Activated B cell treated with CpG ODN at 0.5 μM for 24 hours (primary cell): Measurements from ENCODE around the gene ARHGAP9. TPM values are rescaled to one million over a fixed set of nuclear protein-coding genes. Genes with fewer than 3 reads are reported as not detected.
"Not testable (repeated sequence)": the region's sequence is repeated elsewhere in the genome, so short reads cannot be mapped to it uniquely, and the experiment has no call there.

Source experiments
- ATAC-seq: fragments of 200-7000 bp; cut with Tn5 transposase; one replicate; pipeline ENCODE4 v1.10.0; 2021; ENCODE audit warnings: low read depth, mild to moderate bottlenecking, moderate library complexity
- CTCF ChIA-PET: fragments of 350-600 bp; sonication (Branson Sonifier 250); formaldehyde crosslinking; loops from one replicate; lab custom pipeline; 2021; ENCODE audit warnings: antibody characterized with exemption; lab: Charles Lee
- POLR2A ChIA-PET: fragments of 350-600 bp; sonication (Branson Sonifier 250); formaldehyde crosslinking; loops from one replicate; lab custom pipeline; 2021; ENCODE audit warnings: antibody characterized with exemption; lab: Charles Lee
- DNase-seq: peaks from one replicate; pipeline ENCODE4 v3.0.0; 2022
- H3K27ac Mint-ChIP-seq: one replicate; pipeline ENCODE4 v1.8.0; 2020; ENCODE audit warnings: mixed read lengths
- H3K27me3 Mint-ChIP-seq: one replicate; pipeline ENCODE4 v1.8.0; 2021; ENCODE audit warnings: mixed read lengths
- H3K36me3 Mint-ChIP-seq: one replicate; pipeline ENCODE4 v1.8.0; 2021; ENCODE audit warnings: low read depth, mixed read lengths
- H3K4me1 Mint-ChIP-seq: one replicate; pipeline ENCODE4 v1.8.0; 2021; ENCODE audit warnings: mixed read lengths
- H3K4me3 Mint-ChIP-seq: one replicate; pipeline ENCODE4 v1.8.0; 2020; ENCODE audit warnings: mild to moderate bottlenecking, mixed read lengths
- H3K9me3 Mint-ChIP-seq: one replicate; pipeline ENCODE4 v1.8.0; 2020; ENCODE audit warnings: mixed read lengths
- intact Hi-C: fragments of 100-400 bp; cut with micrococcal nuclease; formaldehyde crosslinking; loops from one replicate; pipeline ENCODE4 v1.15.1; 2024
- total RNA-seq: library from RNA; stranded (reverse); gene quantifications from 2 replicates; pipeline ENCODE4 v1.2.3, GENCODE V29; 2022
- TF ChIP-seq, protein P1 (sequence below): fragments of 200-600 bp; IDR thresholded peaks from one replicate; pipeline ENCODE4 v1.8.0; 2022; ENCODE audit warnings: antibody characterized with exemption, mild to moderate bottlenecking

Gene ARHGAP9
- total RNA-seq, 1 donor from 2014 or later = 98.8 TPM

DNA sequence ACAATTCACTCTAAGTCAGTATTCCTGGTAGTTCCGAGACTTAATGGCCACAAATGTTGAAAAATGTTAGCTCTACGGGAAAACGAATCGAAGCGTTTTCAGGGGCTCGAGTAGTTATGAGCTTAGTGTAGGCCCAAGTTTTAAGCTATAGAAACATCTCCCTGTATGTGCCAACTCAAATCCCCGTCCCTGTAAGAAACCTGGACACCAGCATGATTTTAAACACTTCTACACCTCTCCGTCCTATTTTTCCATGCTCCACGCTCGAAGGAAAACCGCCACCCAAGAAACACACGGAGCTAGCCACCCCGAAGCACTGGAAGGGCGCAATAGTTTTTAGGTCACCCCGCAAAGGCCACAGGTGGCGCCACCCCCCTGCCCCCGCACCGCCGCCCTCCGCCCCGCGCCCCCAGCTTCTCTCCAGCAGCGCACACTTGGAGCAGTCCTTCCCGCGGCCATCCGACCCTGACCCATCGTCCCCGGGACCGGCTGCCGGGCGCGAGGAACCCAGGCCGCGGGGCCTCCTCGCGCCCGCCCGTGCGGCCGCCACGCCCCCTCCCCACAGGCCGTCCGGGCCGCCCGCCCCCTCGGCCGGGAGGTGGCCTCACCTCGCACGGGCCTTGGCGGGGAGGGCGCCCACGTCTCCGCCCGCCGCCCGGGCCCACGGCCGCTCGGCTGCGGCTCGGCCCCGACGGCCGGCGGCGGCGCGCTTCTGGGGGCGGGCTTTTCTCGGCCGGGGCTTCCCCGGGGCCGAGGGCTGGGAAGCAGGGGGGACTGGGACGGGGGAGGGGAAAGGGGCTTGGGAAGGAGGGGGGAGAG, 49.3 kb downstream of the ARHGAP9 start:
- ATAC-seq = peak; percentile 77
- Mint-ChIP-seq H3K27me3 (no peaks in the 10 kb centered on the region), H3K36me3 (peaks cover 15% of the 10 kb centered on the region), H3K27ac (peak overlapping the region; percentile 99), H3K4me1 (peaks cover 39% of the 10 kb centered on the region), H3K9me3 (no peaks in the 10 kb centered on the region), H3K4me3 (peak overlapping the region; percentile 97)
- ChIA-PET POLR2A (interaction anchor here (0.5 to 1.9 kb wide), 19 partner anchors 25 to 1457 kb away, joined by 3 to 15 read pairs (median 3); partner anchors contain the start of genes ARHGAP9, DDIT3, GLI1 and INHBE), CTCF (interaction anchor here (0.7 to 1.8 kb wide), 2 partner anchors 23 to 28 kb away, joined by 3 to 6 read pairs; no protein-coding TSS in a partner anchor)
- TF ChIP-seq, protein P1, sequence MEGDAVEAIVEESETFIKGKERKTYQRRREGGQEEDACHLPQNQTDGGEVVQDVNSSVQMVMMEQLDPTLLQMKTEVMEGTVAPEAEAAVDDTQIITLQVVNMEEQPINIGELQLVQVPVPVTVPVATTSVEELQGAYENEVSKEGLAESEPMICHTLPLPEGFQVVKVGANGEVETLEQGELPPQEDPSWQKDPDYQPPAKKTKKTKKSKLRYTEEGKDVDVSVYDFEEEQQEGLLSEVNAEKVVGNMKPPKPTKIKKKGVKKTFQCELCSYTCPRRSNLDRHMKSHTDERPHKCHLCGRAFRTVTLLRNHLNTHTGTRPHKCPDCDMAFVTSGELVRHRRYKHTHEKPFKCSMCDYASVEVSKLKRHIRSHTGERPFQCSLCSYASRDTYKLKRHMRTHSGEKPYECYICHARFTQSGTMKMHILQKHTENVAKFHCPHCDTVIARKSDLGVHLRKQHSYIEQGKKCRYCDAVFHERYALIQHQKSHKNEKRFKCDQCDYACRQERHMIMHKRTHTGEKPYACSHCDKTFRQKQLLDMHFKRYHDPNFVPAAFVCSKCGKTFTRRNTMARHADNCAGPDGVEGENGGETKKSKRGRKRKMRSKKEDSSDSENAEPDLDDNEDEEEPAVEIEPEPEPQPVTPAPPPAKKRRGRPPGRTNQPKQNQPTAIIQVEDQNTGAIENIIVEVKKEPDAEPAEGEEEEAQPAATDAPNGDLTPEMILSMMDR = no peak
- intact Hi-C loops = loop anchor here (2.0 to 10.0 kb wide), 3 partner anchors 50 to 746 kb away; partner anchors contain the start of gene PTGES3
- peak; percentile 76 for DNase-seq

DNA sequence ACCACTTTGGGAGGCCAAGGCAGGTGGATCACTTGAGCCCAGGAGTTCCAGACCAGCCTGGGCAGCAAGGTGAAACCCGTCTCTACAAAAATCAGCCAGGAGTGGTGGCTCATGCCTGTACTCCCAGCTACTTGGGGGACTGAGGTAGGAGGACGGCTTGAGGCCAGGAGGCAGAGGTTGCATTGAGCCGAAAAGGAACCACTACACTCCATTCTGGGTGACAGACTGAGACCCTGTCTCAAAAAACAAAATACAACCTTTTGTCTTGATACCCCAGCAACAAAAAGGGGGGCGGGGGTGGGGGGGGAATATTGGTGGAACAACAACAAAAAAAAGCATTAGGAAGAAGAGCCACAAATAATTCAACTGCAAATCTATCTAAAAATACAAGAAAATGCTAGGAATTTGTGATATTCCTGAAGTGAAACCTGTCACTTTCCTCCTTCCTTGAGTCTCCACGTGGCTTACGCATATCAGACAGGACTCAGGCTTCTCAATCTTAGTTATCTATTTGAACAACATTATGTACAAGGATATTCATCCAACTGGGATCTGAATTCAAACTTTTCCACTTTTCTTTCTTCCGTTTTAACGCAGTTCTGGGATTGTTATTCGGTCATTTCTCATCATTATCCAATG, 50.1 kb downstream of the ARHGAP9 start:
- Mint-ChIP-seq H3K9me3 (no peaks in the 10 kb centered on the region), H3K27ac (peak overlapping the region; percentile 99), H3K27me3 (no peaks in the 10 kb centered on the region), H3K4me3 (peak overlapping the region; percentile 97), H3K4me1 (peaks cover 39% of the 10 kb centered on the region), H3K36me3 (peaks cover 17% of the 10 kb centered on the region)
- ATAC-seq (no peak), DNase-seq (no peak)
- POLR2A ChIA-PET = interaction anchor here (0.5 to 1.9 kb wide), 20 partner anchors 26 to 1456 kb away, joined by 3 to 15 read pairs (median 4); partner anchors contain the start of genes ARHGAP9, DDIT3, GLI1 and INHBE
- CTCF ChIA-PET = interaction anchor here (0.7 to 1.8 kb wide), 2 partner anchors 24 to 29 kb away, joined by 3 to 6 read pairs; no protein-coding TSS in a partner anchor
- TF ChIP-seq, protein P1 = no peak
- intact Hi-C loops = loop anchor here (2.0 to 10.0 kb wide), 3 partner anchors 51 to 745 kb away; partner anchors contain the start of gene PTGES3

DNA sequence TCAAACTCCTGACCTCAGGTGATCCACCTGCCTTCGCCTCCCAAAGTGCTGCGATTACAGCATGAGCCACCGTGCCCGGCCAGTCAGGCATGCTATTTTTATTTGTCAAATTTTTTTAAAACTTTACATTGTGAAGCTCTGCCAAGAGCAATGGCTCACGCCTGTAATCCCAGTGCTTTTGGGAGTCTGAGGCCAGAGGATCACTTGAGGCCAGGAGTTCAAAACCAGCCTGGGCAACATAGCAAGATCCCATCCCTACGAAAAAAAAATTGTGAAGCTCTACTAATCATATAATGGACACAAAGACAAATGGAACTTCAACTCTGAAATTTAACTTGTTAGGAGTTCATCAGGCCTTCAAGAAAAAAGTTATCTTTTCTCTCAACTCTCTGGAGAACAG, 50.7 kb downstream of the ARHGAP9 start:
- ATAC-seq (no peak), DNase-seq (no peak)
- peak overlapping the region; percentile 77 for H3K27ac Mint-ChIP-seq
- CTCF ChIA-PET = interaction anchor here (1.8 kb wide), 1 partner anchor 24 kb away, joined by 6 read pairs; no protein-coding TSS in a partner anchor
- peaks cover 39% of the 10 kb centered on the region for H3K4me1 Mint-ChIP-seq
- TF ChIP-seq, protein P1 = no peak
- intact Hi-C loops = no loop called here
- no peaks in the 10 kb centered on the region for H3K27me3 Mint-ChIP-seq
- POLR2A ChIA-PET = interaction anchor here (0.6 to 1.8 kb wide), 6 partner anchors 51 to 1455 kb away, joined by 3 to 12 read pairs (median 5); partner anchors contain the start of genes ARHGAP9 and RAB5B
- H3K36me3 Mint-ChIP-seq = peaks cover 20% of the 10 kb centered on the region
- H3K9me3 Mint-ChIP-seq = no peaks in the 10 kb centered on the region
- peak overlapping the region; percentile 97 for H3K4me3 Mint-ChIP-seq

DNA sequence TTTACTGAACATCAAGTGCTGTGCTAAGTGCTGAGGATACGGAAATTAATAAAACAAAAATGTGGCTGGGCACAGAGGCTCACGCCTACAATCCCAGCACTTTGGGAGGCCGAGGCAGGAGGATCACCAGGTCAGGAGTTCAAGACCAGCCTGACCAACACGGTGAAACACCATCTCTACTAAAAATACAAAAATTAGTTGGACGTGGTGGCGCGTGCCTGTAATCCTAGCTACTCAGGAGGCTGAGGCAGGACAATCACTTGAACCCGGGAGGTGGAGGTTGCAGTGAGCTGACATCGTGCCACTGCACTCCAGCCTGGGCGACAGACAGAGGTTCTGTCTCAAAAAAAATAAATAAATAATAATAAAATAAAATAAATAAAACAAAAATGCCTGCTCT, 52.7 kb downstream of the ARHGAP9 start:
- H3K27me3 Mint-ChIP-seq, CTCF ChIA-PET, DNase-seq, H3K9me3 Mint-ChIP-seq, H3K27ac Mint-ChIP-seq, H3K4me3 Mint-ChIP-seq, ATAC-seq, intact Hi-C loops: not testable (repeated sequence)
- H3K4me1 Mint-ChIP-seq = peaks cover 38% of the 10 kb centered on the region
- H3K36me3 Mint-ChIP-seq = peaks cover 29% of the 10 kb centered on the region
- POLR2A ChIA-PET = interaction anchor here (0.7 kb wide), 1 partner anchor 81 kb away, joined by 4 read pairs; no protein-coding TSS in a partner anchor

Other genes starting within 250 kb of the ARHGAP9 start
- 4.6 and 5.5 TPM in 2 replicates for gene STAC3, start 228.7 kb downstream of the ARHGAP9 start, total RNA-seq
- 74.2 and 75.6 TPM in 2 replicates for gene R3HDM2, start 48.8 kb downstream of the ARHGAP9 start, total RNA-seq
- gene INHBC, start 45.1 kb downstream of the ARHGAP9 start, total RNA-seq = 0.10 TPM in 1 of 2 replicates, not detected in the other
- gene INHBE, start 24.6 kb downstream of the ARHGAP9 start, total RNA-seq = 0.07 and 0.29 TPM in 2 replicates
- 0.51 and 1.3 TPM in 2 replicates for gene GLI1, start 20.1 kb downstream of the ARHGAP9 start, total RNA-seq
- 368 and 425 TPM in 2 replicates for gene MARS1, start 8.2 kb upstream of the ARHGAP9 start, total RNA-seq
- 30.5 and 34.3 TPM in 2 replicates for gene DDIT3, start 40.6 kb upstream of the ARHGAP9 start, total RNA-seq
- 96.0 and 105 TPM in 2 replicates for gene MBD6, start 43.0 kb upstream of the ARHGAP9 start, total RNA-seq
- 83.3 and 91.8 TPM in 2 replicates for gene DCTN2, start 67.3 kb upstream of the ARHGAP9 start, total RNA-seq
- gene KIF5A, start 70.2 kb upstream of the ARHGAP9 start, total RNA-seq = 0.13 and 0.15 TPM in 2 replicates
- gene PIP4K2C, start 111.3 kb upstream of the ARHGAP9 start, total RNA-seq = 16.5 and 17.9 TPM in 2 replicates
- 3.7 and 3.9 TPM in 2 replicates for gene DTX3, start 125.0 kb upstream of the ARHGAP9 start, total RNA-seq
- not detected in 2 replicates for gene ARHGEF25, start 131.6 kb upstream of the ARHGAP9 start, total RNA-seq
- 0.31 and 0.51 TPM in 2 replicates for gene B4GALNT1, start 153.3 kb upstream of the ARHGAP9 start, total RNA-seq
- gene OS9, start 214.3 kb upstream of the ARHGAP9 start, total RNA-seq = 166 TPM in 2 replicates